Panc1 (cell line): ENCODE data around the gene FAM216B.

Experiments used
- CTCF ChIP-seq: fragments of 450-650 bp; IDR thresholded peaks from 2 replicates; pipeline ENCODE4 v1.5.1; 2017; ENCODE audit warnings: mild to moderate bottlenecking
- POLR2AphosphoS5 ChIP-seq: IDR thresholded peaks from 2 replicates; pipeline ENCODE4 v1.6.1; 2012; ENCODE audit warnings: mild to moderate bottlenecking, low read depth, low read length, moderate library complexity
- SIN3A ChIP-seq: IDR thresholded peaks from 2 replicates; pipeline ENCODE4 v1.6.1; 2012; ENCODE audit warnings: low read depth, mild to moderate bottlenecking, low read length, moderate library complexity, borderline replicate concordance; ENCODE audit not compliant: insufficient read depth
- TCF7L2 ChIP-seq: IDR thresholded peaks from 2 replicates; pipeline ENCODE4 v1.6.1; 2011; ENCODE audit warnings: mild to moderate bottlenecking, low read depth, low read length, inconsistent platforms
- TF ChIP-seq, protein P1 (sequence below), 2 experiments: IDR thresholded peaks; 2 replicates each; pipeline ENCODE4 v1.6.1; 2011 to 2012; ENCODE audit warnings: low read depth in 2 of 2, control low read depth in 1 of 2, low read length in 1 of 2, mild to moderate bottlenecking in 1 of 2, moderate library complexity in 1 of 2; ENCODE audit not compliant: insufficient read depth in 1 of 2

DNA sequence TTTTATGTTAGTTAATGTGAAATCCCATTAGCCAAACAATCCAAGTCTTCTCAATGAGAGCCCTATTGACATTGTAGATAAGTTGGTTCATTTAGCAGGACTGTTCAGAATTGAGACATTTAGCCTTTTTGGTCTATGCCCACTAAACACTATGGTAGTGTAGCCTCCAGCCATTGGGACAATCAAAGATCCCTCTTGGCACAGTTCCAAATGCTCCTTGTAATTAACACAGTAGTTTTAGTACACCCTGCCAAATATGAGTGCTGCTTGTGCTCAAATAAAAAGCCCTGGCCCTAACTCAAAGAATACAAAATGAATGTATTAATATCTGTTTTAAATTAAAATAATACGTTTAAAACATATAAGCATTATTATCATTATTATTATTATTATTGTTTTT is 15.4 kb upstream of the FAM216B start:
- TF ChIP-seq CTCF (no peak), POLR2AphosphoS5 (no peak), TCF7L2 (no peak), SIN3A (no peak)
- TF ChIP-seq, protein P1, sequence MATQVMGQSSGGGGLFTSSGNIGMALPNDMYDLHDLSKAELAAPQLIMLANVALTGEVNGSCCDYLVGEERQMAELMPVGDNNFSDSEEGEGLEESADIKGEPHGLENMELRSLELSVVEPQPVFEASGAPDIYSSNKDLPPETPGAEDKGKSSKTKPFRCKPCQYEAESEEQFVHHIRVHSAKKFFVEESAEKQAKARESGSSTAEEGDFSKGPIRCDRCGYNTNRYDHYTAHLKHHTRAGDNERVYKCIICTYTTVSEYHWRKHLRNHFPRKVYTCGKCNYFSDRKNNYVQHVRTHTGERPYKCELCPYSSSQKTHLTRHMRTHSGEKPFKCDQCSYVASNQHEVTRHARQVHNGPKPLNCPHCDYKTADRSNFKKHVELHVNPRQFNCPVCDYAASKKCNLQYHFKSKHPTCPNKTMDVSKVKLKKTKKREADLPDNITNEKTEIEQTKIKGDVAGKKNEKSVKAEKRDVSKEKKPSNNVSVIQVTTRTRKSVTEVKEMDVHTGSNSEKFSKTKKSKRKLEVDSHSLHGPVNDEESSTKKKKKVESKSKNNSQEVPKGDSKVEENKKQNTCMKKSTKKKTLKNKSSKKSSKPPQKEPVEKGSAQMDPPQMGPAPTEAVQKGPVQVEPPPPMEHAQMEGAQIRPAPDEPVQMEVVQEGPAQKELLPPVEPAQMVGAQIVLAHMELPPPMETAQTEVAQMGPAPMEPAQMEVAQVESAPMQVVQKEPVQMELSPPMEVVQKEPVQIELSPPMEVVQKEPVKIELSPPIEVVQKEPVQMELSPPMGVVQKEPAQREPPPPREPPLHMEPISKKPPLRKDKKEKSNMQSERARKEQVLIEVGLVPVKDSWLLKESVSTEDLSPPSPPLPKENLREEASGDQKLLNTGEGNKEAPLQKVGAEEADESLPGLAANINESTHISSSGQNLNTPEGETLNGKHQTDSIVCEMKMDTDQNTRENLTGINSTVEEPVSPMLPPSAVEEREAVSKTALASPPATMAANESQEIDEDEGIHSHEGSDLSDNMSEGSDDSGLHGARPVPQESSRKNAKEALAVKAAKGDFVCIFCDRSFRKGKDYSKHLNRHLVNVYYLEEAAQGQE (IDR thresholded peaks at IDR 0.05; ENCODE audit: insufficient read depth in 1 of 2, low read depth in 2 of 2, low read length in 1 of 2), result no peak
